GM19023 (cell line): Measurements from ENCODE around the gene MCM8.

Experiments
- ATAC-seq: cut with Tn5 transposase; IDR thresholded peaks from one replicate; pipeline ENCODE4 v1.9.1; 2021; ENCODE audit warnings: mild to moderate bottlenecking, moderate library complexity; ENCODE audit not compliant: unreplicated experiment

Gene MCM8

GRCh38 chr20:6040540-6040939 lies 90.1 kb downstream of the MCM8 start:
- ATAC-seq: no peak

GRCh38 chr20:6040958-6041807 lies 90.7 kb downstream of the MCM8 start:
- ATAC-seq: no peak

- no peak for ATAC-seq
These were observed 91.4 kb downstream of the MCM8 start for GRCh38 chr20:6041808-6042265.

DNA sequence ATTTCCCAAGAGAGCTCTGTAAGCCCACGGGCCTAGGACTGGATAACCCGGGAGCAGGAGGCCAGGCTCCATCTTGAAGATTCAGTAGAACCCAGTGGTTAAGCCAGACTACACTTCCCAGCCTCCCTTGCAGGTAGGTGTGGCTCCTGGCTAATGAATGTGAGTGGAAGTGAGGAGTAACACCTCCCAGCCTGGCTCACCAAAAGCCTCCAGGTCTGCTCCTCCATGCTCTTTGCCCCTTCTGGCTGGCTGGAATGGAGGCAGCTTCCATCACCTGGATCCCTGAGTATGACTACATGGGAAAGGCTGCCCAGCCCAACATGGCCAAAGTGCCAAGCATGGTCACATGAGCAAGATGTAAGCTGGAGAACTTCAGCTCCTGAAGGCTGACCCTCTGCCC lies 93.7 kb downstream of the MCM8 start:
- ATAC-seq: no peak

- ATAC-seq: no peak
These were observed 95.1 kb downstream of the MCM8 start for GRCh38 chr20:6045566-6045965.

GRCh38 chr20:6046432-6046831 lies 96.0 kb downstream of the MCM8 start:
- no peak for ATAC-seq

DNA sequence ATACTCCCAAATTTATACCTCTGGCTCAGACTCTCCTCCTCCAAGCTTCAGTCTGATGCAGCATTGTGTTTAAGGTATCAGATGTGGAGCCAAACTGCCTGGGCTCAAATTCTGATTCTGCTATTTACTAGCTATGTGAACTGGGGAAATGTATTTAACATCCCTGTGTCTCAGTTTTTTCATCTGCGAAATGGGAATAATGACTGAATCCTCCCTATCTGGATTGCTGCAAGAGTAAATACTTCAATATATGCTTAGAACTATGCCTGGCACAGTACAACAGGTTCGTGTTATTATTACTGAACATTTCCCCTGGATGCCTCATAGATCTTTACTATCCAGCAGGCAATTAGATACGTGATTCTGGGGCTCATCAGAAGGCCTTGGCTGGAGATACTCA lies 97.9 kb downstream of the MCM8 start:
- no peak for ATAC-seq
